Measurements from ENCODE around the gene GRIK3.

Gene GRIK3

GRCh38 chr1:37015713-37016112, 18.6 kb downstream of the GRIK3 start:
- DNase-seq (ENCODE audit: low read depth) = no peak

- no peak for DNase-seq (ENCODE audit: low read depth)
Measured at GRCh38 chr1:37012226-37012625, 22.1 kb downstream of the GRIK3 start.

- DNase-seq (ENCODE audit: low read depth) = no peak
Measured at GRCh38 chr1:37010011-37010410, 24.3 kb downstream of the GRIK3 start.

GRCh38 chr1:37009521-37009920, 24.8 kb downstream of the GRIK3 start:
- DNase-seq (ENCODE audit: low read depth) = no peak

GRCh38 chr1:37006132-37006868, 28.0 kb downstream of the GRIK3 start:
- DNase-seq (ENCODE audit: low read depth) = no peak

- DNase-seq (ENCODE audit: low read depth) = no peak
Measured at GRCh38 chr1:37002898-37003297, 31.4 kb downstream of the GRIK3 start.

GRCh38 chr1:37001703-37002102, 32.6 kb downstream of the GRIK3 start:
- DNase-seq (ENCODE audit: low read depth) = no peak

- no peak for DNase-seq (ENCODE audit: low read depth)
Measured at GRCh38 chr1:36996106-36996505, 38.2 kb downstream of the GRIK3 start.

GRCh38 chr1:36994868-36995267, 39.4 kb downstream of the GRIK3 start:
- no peak for DNase-seq (ENCODE audit: low read depth)

GRCh38 chr1:36994294-36994693, 40.0 kb downstream of the GRIK3 start:
- no peak for DNase-seq (ENCODE audit: low read depth)

- DNase-seq (ENCODE audit: low read depth) = no peak
Measured at GRCh38 chr1:36992139-36992943, 42.0 kb downstream of the GRIK3 start.

GRCh38 chr1:36991551-36991950, 42.8 kb downstream of the GRIK3 start:
- DNase-seq (ENCODE audit: low read depth) = no peak

- no peak for DNase-seq (ENCODE audit: low read depth)
Measured at GRCh38 chr1:36990928-36991327, 43.4 kb downstream of the GRIK3 start.

GRCh38 chr1:36989241-36989640, 45.1 kb downstream of the GRIK3 start:
- DNase-seq (ENCODE audit: low read depth) = no peak

GRCh38 chr1:36988741-36989193, 45.5 kb downstream of the GRIK3 start:
- DNase-seq (ENCODE audit: low read depth) = no peak

GRCh38 chr1:36988321-36988720, 46.0 kb downstream of the GRIK3 start:
- DNase-seq (ENCODE audit: low read depth) = no peak

GRCh38 chr1:36987276-36987675, 47.0 kb downstream of the GRIK3 start:
- no peak for DNase-seq (ENCODE audit: low read depth)

GRCh38 chr1:36986241-36986985, 47.9 kb downstream of the GRIK3 start:
- no peak for DNase-seq (ENCODE audit: low read depth)

- DNase-seq (ENCODE audit: low read depth) = no peak
Measured at GRCh38 chr1:36984675-36985074, 49.6 kb downstream of the GRIK3 start.

- no peak for DNase-seq (ENCODE audit: low read depth)
Measured at GRCh38 chr1:36984026-36984425, 50.3 kb downstream of the GRIK3 start.

- DNase-seq (ENCODE audit: low read depth) = no peak
Measured at GRCh38 chr1:36982709-36983108, 51.6 kb downstream of the GRIK3 start.

GRCh38 chr1:36981771-36982622, 52.3 kb downstream of the GRIK3 start:
- DNase-seq (ENCODE audit: low read depth) = no peak
